Activated CD4-positive, alpha-beta T cell treated with anti-CD3 and anti-CD28 coated beads, Interleukin-2, amount 50 U/mL, for 16 hours (primary cell): ENCODE results near the gene APCDD1.

Experiments
- DNase-seq: peaks from one replicate; pipeline ENCODE4 v3.0.0-alpha.2; 2020

APCDD1 gene

DNA sequence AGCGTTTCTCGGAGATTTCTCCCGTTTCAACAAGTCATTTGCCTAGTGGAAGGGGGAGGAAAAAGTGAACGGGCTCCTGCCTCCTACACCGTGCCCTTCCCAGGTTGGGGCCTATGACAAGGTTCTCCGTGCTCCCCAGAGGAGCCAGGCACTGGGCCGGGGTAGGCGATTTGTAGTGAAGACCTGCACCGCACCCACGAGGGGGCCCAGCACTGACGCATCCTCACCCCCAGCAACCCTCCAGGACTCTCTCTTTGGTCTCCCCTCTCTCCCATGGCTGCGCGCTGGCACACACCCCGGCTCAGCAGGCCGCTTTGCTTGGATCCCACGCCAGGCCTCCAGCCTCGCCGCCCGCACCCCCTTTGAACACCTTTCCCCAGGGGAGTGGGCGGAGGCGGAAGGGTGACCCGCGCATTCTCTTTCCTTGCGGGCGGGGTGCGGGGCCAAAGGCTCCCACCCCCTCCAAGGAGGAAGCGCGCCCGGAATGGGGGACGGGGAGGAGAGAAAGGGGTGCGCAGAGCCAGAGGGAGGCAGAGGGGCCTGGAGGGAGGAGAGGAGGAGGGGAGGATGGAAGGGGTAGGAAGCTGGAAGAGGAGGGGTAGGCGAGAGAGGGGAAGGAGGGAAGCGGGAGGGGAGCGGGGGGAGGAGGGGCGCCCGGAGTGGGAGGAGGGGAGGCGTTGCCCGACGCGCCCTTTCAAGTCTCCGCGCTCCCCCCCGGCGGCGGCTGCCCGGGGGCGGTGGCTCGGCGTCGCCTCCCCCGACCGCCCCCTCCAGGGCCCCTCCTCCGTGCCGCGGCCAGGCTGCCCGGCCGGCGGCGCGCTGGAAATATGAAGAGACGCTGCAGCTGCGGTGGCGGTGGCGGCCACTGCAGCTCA is at the start of gene APCDD1:
Gene APCDD1 (plus strand): TSS at position 830 of the 875 bp plus-strand sequence. CDS start 347 bp downstream, outside the sequence.
- no peak for DNase-seq

DNA sequence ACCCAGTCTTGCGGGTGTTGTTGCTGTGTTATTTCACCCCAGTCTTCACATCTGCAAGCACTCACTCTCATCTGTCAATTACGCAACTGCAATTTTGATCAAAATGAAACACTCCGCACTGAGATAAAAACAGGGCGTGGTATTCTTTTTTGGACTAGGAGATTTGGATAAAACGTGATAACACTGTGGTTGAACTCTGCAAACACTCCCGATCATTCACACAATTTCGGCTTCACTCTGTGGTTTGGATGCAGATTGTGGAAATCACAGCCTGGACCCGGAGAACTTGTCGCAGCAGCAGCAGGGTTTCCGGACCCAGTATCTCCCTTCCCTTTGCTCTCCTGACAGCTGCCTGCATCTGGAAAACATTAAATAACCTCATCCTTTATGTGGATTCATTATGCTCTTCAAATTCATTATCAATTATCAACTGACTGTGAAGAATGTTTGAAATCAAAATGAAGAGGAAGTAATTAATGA is 49.4 kb upstream of the APCDD1 start:
- DNase-seq: no peak

DNA sequence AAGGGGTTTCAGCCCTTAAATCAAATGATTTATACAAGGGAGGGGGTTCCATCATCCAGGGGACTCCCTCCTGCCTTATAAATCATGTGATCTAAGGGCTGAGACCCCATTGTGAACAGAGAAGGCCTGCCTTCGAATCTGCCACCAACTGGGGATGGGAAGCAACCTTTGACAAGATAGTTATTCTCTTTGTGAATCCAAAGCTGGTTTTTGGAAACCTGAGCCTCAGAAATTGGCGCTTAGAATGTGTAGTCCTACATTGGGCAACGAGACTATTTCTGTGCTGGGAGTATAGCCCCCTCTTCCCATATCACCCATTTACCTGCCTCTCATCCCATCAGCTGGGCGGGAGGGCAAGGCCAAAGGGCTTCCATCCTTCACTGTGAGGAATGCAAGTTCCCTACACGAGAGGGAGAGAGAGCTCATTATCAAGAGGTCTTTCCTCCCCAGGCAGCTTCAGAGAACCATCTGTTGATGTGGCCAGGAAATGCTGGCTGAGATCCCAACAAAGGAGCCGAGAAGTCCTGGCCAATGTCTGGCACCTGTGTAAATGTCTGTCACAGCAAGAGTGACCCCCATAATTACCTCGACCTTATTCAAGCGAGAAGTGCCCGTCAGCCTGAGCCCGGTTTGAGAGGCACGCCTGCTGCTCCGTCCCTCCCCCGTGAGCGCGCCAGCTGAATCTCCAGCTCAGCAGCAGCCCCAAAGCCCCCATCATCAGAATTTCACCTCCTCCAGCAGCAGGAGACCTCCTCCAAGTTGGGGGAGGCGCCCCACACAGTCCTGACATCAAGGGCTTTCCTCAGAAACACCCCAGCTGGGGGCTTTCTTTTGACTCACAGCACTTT is 48.4 kb upstream of the APCDD1 start:
- no peak for DNase-seq

DNA sequence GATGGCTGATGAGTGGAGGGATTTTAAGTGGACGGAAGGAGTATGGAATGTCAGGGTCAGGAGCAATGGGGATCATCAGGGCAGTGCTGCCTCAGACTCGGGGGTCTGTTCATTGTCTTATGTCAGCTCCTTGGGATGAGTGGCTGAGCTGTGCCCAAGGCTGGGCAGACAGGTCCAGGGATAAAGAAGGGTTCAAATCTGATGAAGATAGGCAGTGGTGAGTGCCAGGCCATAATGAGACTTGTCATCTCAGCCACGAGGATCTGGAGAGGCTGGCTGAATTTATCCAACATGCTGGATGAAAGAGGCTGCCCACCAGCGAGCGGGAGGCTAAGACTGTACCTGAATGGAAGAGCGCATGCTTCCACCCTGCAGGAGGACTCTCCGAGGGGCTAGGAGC is 46.3 kb upstream of the APCDD1 start:
- no peak for DNase-seq

DNA sequence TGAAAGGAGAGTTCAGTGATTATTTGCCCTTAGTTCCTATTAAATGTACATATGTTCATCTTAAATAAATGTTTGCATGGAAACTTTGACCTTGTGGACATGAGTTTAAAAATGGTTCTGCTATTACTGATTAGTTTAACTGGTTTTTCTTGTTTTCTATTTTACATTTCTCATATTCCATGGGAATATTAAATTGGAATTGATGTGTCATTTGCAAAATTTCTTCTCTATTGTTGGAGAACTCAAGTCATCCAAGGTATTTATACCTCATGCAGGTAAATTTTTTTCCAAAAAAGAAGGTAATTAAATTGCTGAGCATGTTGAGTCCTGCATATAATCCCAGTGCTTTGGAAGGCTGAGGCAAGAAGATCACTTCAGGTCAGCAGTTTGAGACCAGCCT is 45.4 kb upstream of the APCDD1 start:
- DNase-seq: no peak

DNA sequence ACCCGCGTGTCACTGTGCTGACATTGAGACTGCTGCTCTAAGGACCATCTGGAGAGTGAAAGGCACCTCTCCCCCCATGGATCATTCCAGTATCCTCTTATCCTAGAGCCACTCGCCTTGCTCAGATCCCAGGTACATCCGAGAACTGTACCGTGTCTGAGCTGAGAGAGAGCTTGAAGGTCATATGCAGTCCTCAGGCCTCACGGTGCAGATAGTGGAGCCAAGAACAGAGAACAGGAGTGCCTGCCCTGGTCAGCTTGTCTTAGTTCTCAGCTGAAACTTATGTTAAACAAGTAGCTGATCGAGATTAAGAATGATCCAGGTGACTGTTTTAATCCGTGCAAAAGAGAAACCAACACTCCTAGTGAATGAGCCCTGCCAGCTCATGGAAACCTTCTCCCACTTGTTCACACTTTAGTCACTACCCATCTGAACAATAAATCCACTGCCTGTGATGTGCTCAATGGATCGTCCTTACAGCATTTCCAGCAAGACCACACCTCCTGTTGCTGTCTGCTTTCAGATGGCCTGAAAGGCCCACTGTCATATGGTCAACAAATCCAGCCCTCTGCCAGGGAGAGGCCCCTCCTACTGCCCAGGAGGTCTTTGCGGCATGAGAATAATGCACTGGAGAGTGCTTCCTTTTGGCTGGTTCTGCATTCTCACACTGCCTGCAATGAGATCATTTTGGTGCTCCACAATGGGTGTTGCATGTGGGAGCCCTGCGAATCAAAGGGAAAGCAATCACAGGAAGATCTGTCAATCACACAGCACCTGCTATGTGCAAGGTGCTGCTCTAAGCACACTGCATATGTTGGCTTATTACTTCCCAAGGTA is 43.7 kb upstream of the APCDD1 start:
- DNase-seq: no peak

DNA sequence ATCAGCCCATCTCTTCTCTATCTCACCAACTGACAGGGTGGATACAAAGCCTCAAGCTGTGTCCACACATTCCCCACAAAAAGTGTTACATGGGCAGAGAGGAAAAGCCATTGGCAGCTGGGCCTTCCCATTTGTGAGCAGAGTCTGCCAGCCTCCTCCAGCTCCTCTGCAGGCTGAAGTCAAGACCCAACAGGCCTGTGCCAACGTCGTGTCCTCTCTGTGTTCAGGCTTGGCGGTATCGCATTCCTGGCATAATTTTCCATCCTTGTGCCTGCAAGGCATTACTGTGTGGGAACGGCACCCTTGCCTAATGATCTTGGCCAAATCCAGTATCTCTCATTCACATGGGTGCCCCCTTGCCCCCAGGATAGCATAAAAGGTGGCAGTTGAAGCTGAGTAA is 41.5 kb upstream of the APCDD1 start:
- DNase-seq: no peak

DNA sequence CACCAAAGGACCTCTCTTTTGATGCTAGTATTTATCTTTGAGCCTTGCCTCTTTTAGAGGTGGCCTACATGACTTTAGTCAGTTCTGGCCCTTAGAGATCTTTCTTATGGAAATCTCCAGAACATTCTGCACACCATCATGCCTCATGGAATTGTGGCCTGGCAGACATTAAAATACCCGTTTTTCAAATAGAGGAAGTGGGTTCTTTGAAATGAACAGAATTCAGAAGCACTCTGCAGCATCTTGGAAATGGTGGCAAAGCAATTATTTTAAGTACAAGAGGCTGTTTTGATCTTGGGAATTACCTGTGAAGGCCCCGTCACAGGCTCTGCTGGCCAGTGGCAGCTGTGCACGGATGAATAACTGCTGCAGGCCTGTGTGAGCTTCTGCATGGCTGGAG is 40.7 kb upstream of the APCDD1 start:
- no peak for DNase-seq

DNA sequence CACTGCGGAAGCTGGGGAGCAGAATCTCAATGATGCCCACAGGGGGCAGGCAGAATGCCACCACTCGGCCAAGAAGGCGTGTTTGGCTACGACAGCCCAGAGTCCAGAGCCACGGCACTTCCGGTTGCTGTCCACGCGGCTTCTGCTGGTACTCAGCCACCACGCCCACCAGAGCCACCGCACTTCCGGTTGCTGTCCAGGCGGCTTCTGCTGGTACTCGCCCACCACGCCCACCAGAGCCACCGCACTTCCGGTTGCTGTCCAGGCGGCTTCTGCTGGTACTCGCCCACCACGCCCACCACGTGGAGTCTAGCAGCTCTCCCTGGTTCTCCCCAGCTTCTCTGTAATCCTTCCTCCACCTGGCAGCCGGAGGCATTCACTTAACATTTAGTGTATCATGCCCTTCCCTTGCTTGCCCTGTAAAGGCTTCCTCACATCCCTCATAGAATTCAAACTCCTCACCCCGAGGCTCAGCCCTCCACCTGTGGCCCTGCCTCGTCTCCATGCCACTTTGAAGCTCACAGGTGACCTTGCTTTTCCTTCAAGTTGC is 40.1 kb upstream of the APCDD1 start:
- DNase-seq: no peak

DNA sequence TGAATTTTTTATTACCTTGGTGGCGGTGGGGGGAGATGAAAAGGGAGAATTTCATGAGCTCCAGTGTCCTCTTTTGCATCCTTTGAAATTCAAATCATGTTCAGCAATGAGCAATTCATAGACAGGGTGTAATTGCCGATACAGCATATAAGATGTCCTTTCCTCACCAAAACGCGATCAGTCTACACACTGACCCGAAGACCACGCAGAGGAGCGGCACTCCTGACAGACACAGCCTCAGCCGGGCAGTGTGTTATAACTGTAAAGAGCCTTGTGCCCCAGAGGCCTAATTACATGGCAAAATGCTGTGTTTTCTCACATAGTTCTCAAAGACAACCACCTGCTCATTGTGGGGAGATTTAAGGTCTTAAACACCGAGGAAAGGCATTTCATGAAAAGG is 38.4 kb upstream of the APCDD1 start:
- DNase-seq: no peak

DNA sequence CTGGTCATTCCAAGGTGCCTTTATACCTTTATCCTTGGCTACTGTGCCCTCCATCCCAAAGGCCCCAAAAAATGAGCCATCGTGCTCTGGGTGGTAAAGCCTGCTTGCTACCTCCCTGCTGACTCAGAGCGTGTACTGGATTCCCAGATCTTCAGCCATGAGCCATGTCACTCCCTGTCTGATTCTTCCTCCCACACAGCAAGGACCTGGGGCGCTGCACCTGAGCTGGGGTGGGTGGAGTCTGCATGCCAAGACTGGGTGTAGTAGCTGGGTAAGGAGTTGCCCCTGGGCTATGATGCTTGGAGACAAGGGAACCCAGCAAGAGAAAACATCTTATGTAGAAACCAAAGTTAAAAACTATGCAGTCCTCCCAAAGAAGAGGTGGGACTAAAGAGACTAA is 37.2 kb upstream of the APCDD1 start:
- no peak for DNase-seq

DNA sequence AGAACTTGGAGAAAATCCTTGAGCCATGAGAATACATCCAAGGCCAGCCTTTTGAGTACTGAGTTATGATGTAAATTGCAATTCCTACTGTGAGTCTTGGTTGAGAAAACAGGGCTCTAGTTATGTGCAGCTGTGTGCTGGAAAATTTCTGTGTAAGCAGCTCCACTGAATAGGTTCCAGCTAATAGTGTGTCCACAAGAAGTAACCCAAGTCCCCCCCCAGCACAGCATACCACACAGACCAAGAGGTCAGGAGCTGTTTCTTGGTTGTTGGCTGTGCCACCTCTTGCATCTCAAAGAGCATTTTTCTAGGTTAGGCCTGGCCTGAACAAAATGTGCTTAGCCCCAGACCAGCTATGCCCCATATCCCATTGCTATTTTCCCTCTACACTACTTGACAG is 36.8 kb upstream of the APCDD1 start:
- no peak for DNase-seq

DNA sequence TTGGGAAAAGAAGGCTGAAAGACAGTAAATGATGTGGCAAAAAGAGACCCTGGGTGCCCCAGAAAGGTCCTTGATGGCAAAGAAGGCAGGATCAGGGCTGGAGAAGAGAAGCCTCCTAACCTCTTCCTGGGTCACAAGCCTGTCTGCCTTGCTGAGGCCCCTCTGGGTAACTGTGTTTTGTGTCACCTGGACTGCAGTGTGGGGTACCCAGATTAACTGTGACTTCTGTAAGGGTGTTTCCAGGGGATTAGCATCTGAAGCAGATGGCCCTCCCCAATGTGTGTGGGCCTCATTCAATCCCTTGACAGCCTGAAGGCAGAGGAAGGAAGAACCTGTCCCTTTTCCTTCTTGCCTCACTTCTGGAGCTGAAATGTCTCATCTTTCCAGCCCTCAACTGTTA is 35.6 kb upstream of the APCDD1 start:
- no peak for DNase-seq

DNA sequence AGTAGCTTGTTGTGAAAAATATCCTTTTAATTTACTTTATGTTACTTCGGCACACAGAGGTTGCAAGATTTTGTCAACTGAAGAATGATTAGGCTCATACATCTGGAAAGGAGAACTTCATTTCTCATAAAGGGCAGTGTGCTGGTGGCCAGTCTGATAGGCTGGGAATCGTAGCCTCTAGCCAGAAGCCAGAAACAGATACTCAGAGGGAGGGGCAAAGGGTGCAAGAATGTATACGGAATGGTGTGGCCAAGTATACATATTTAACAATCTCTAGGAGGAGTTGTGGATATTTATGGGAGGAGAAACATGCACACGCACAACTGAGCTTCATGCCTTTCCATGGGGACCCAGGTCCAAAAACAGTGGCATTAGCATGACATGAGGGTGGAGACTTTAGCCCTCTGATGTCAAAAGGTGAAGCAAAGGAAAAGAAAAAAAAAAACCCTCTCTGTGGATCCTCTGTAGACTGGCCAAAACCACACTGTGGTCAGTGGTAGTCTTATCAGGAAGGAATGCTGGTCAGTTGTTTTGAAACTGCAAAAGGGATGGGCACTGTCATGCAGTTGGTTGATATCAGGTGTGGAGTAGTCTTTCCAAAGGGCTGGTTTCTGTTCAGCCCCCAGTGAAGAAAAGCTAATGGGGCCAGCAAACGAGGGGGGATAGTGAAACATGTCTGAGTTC is 34.9 kb upstream of the APCDD1 start:
- no peak for DNase-seq

DNA sequence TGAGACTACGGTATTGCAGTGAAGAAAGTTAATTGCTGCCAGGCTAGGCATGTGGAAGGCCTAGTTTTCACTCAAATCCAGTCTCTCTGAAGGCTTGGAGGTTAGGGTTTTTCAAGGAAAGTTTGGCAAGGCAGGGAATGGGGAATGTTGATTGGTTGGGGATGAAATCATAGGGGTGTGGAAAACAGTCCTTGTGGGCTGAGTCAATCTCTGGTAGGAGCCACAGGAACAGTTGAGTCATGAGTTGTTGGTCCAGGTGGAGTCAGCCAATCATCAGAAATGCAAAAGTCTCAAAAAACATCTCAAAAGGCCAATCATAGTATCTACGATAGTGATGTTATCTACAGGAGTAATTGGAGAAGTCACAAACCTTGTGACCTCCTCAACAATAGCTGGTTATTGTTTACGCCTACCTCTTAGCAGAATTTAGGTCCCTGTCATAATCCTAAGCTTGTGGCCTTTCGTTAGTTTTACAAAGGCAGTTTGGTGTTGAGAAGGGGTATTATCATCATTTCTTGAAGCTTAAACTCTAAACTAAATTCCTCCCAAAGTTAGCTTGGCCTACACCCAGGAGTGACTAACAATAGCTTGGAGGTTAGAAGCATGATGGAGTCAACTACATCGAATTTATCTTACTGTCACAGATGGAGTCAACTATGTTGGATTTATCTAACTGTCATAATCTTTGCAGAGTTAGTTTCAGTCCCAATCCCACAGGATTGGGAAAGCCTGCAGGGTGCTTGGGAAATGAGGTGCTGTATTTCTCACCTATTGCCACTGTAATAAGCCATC is 33.7 kb upstream of the APCDD1 start:
- DNase-seq: no peak

DNA sequence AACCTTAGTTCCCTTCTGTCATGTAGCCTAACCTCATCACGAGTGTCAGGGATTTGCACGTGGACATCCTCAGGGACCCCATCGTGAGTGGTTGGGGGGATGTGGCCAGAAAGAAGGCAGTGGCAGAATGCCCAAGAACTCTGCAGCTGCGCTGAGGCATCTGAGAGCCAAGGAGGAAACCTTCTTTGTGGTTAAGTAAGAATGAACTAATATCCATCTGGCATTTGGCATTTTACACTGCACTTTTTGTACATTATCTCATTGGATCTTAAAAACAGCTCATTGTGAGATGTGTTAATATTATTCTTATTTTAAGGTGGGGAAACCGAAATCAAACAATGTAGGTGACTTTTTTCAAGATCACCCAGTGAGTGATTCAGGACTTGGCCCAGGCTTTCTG is 32.6 kb upstream of the APCDD1 start:
- no peak for DNase-seq

DNA sequence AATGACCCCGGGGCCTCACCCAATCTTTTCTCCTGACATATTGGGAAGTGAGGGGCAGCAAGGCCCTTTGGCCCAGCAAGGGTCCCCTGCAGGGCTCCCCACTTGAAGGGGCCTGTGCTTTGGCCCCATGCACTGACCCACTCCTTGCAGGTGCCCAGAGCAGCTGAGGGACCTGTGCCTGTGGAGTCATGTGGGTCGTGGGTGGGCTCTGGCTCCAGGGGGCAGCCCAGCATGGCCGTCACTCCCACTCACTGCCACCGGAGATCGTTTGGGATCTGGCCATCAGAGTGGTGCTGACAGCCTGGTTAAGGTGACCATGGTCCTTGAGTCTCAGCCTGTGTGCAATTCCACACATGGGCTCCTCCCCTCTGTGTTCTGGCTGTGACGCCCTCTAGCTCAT is 31.7 kb upstream of the APCDD1 start:
- no peak for DNase-seq

DNA sequence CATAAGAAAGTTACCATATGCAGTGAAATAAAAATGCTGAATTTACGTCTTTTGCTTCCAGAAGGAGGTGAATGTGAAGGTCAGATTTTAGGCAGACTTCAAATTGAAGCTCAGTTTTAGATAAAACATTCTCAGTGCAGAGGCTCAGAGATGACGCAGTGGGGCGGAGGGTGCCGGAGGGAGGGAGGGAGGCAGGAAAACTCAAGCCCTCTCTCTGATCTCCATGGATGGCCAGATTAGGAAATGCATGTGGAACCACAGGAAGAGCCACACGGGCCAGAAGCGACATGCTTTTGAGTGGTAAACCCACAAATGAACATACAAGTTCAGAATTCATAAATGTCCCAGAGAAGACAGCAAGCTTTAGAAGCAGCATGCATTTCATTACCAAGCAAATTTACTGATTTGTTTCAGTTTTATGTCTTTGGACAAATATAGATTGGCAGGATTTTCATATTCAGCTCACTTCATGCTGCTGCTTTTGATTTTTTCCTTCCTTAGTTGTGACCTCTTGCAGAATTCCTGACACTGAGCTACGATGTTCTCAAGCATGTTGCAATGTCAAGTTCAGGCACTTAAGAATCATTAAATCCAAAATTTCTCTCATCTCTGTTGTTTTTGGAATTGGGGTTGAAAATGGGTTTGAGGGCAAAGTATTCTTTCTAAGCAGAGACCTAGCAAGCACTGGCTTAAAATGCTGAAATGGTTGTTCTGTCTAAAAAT is 29.7 kb upstream of the APCDD1 start:
- DNase-seq: no peak

DNA sequence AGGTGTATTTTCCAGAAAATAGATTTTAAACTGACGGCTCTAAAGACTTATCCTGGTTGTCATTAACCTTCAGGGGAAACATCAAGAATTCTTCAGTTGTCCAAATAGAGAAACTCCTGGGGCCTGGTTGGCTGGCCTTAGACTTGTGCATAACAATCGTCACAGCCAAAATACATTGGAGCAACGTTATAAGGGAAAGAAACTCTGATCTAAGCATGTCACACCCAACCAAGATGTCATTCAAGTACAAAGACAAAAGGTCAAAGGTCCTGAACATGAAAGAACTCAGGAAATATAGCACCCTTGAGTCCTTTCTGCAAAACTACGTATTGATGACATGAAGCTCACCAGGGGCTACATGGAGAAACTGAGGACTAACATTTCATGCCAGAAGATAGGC is 23.8 kb upstream of the APCDD1 start:
- no peak for DNase-seq

DNA sequence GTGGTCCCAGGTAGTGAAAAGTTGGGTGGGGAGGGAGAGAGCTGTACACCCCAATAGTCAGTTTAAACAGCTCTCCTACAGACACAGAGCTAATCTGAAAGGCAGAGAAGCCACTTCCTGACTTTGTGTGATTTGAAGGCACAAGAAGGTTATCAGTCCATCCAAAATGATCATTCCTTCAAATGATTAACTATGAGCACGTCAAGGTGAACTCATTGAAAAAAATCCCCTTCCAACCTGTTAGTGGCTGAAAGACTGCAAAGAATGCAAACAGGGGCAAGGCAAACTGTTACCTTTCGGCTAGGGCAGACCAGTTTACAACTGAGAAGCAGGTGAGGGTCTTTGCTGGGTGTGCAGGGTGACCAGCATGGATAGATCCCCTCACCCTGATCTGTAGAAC is 22.8 kb upstream of the APCDD1 start:
- no peak for DNase-seq

DNA sequence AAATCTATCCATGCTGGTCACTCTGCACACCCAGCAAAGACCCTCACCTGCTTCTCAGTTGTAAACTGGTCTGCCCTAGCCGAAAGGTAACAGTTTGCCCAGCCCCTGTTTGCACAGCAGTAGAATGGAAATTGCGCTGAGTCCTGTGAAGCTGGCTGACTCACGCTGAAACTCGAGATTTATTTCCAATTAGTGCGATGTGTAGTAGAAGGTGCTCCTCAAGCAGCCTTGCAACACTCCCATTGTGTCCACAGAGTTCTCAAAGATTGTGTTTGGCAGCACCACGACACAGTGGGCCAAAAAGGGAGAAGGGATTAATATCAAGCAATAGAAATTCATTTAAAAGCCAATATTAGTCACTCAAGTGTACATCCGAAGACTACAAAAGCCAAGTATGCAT is 21.7 kb upstream of the APCDD1 start:
- DNase-seq: no peak
